Measurements from ENCODE around the gene LZTS3. TPM values are rescaled to one million over a fixed set of nuclear protein-coding genes. Genes with fewer than 3 reads are reported as not detected.

Gene LZTS3
- total and polyA plus RNA-seq, 2 of the 13 experiments (the other 11 are each of a cell fraction or from before 2014, with no cell fraction given): 10.1 to 31.3 TPM

- peak; percentile 64; the same call in 1 of the 2 replicates for TF ChIP-seq ZNF503 (CRISPR knock-in tag; IDR thresholded peaks at IDR 0.05)
- TF ChIP-seq ZBTB26 (CRISPR knock-in tag; IDR thresholded peaks at IDR 0.05; ENCODE audit: borderline replicate concordance): no peak; the same call in 1 of the 2 replicates
- no peak; the same call in none of the 2 replicates for TF ChIP-seq ZNF790 (CRISPR knock-in tag; IDR thresholded peaks at IDR 0.05; ENCODE audit: borderline replicate concordance)
- TF ChIP-seq FOXK2 (IDR thresholded peaks at IDR 0.05): no peak
- TF ChIP-seq PATZ1 (CRISPR knock-in tag; IDR thresholded peaks at IDR 0.05): no peak; the same call in 1 of the 2 replicates
- TF ChIP-seq KIAA2018 (CRISPR knock-in tag; IDR thresholded peaks at IDR 0.05; ENCODE audit: borderline replicate concordance): peak; percentile 73; the same call in 1 of the 2 replicates
- TF ChIP-seq KAT8 (CRISPR knock-in tag; IDR thresholded peaks at IDR 0.05): peak; percentile 93
- peak; percentile 70 for TF ChIP-seq ZNF263 (CRISPR knock-in tag; IDR thresholded peaks at IDR 0.05)
- TF ChIP-seq GFI1 (CRISPR knock-in tag; IDR thresholded peaks at IDR 0.05; ENCODE audit: borderline replicate concordance): 0 out of 2 replicates have a peak, but pooled peaks have one; percentile 62
- peak; percentile 59 for TF ChIP-seq MEF2D (CRISPR knock-in tag; IDR thresholded peaks at IDR 0.05)
- peak; percentile 93 for TF ChIP-seq SALL1 (CRISPR knock-in tag; IDR thresholded peaks at IDR 0.05)
- TF ChIP-seq ZNF768 (CRISPR knock-in tag; IDR thresholded peaks at IDR 0.05): peak; percentile 58; the same call in 1 of the 2 replicates
- peak; percentile 93; the same call in 1 of the 2 replicates for TF ChIP-seq ARID2 (CRISPR knock-in tag; IDR thresholded peaks at IDR 0.05; ENCODE audit: borderline replicate concordance)
- TF ChIP-seq ZNF136 (CRISPR knock-in tag; IDR thresholded peaks at IDR 0.05; ENCODE audit: low read depth): peak; percentile 95
- TF ChIP-seq RFX1 (IDR thresholded peaks at IDR 0.05): no peak
- TF ChIP-seq HDAC2 (CRISPR knock-in tag; IDR thresholded peaks at IDR 0.05): peak; percentile 68
These were observed 30.9 kb upstream of the LZTS3 start, which contains the start of gene DDRGK1 (continued) for GRCh38 chr20:3204124-3204794.
